ENCODE results near the gene KRT76. TPM values are rescaled to one million over a fixed set of nuclear protein-coding genes. Genes with fewer than 3 reads are reported as not detected.

KRT76 gene
- total RNA-seq, 1 donor from 2014 or later = not detected

GRCh38 chr12:52813203-52813819, 36.2 kb upstream of the KRT76 start:
- DNase-seq (ENCODE audit: low spot score) = no peak

DNA sequence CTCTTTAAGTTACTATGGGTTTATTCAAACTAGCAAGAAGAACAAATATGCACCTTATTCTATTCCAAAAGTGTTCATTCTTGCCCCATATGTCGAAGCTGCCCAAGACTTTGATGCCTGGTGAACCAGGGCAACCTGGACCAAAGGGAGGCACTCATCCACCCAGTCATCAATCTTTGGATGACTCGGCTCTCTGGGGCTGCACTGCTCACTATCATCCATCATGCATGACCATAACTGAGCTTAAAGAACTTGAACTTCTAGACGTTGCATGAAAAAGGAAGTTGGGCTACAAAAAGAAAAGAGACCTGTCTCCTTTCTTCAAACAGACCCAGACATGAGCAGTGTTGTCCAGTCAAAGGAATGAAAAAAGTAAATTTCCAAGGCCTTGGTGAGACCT, 35.6 kb upstream of the KRT76 start:
- no peak for DNase-seq (ENCODE audit: low spot score)

DNA sequence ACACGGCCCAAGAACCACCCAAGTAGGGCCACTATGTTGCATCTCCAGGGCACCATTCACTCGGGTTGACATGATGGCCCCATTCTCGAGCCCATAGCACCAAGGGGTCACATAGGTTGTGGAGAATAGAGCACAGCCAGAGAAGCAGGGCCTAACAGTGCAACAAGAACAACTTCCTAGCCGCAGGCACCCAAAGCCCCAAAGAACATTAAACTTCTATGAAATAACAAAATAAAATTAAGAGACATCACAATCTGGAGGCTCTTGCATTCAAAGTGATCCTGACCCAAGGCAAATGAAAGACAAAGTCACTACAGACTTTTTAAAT, 34.9 kb upstream of the KRT76 start:
- no peak for DNase-seq (ENCODE audit: low spot score)

DNA sequence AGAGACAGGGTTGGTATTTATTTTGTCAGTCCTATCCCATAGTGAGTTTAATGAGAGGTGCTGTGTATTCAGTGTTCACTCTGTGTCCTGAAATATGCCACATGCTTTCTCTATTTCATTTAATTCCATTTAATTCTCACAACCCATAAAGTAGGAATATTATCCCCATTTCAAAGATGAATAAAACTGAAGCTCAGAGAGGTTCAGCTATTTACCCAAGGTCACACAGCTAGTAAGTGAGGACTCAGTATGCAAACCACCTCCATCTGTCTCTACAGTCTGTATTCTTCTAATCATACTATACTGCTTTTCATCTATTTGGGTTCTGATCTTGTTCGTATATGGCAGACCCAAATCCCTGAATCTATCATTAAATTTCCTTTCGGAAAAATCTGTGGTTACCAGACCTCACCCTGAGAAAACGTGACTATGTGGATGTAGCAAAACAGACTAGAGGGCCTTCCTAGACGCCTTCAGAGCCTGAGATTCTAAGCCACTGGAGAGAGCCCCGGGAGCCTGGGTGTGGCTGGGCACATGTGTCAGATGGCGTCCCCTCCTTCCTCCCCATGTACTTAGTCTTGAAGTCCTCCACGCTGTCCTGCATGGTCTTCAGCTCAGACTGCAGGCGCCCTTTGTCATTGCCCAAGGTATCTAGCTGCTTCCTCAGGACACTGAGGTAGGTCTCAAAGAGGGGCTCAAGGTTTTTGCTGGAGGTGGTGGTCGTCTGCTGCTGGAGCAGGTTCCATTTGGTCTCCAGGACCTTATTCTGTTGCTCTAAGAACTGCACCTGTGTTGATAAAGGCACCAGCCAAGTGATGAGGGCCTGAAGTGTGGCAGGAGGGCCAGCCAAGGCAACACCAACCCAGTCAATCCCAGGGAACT, 34.3 kb upstream of the KRT76 start:
- no peak for DNase-seq (ENCODE audit: low spot score)

DNA sequence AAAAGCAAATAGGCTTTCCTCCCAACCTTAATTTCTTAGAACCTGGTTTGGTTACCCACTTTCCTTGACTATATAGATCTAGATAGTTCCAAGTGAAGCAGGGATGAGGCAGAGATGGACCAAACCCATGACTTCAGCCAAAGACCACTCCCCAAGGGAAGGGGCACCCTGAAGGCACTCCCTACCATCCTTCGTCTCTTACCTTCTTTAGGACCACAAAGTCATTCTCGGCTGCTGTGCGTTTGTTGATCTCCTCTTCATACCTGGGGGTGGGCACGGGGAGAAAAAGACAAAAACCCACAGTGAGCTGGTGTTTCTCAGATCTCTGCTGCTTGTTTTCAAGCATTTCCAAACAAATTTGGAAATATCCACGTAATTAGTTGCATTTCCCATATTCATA, 33.4 kb upstream of the KRT76 start:
- no peak for DNase-seq (ENCODE audit: low spot score)

- DNase-seq (ENCODE audit: low spot score) = no peak
Observed at GRCh38 chr12:52809166-52809565, 32.0 kb upstream of the KRT76 start.

DNA sequence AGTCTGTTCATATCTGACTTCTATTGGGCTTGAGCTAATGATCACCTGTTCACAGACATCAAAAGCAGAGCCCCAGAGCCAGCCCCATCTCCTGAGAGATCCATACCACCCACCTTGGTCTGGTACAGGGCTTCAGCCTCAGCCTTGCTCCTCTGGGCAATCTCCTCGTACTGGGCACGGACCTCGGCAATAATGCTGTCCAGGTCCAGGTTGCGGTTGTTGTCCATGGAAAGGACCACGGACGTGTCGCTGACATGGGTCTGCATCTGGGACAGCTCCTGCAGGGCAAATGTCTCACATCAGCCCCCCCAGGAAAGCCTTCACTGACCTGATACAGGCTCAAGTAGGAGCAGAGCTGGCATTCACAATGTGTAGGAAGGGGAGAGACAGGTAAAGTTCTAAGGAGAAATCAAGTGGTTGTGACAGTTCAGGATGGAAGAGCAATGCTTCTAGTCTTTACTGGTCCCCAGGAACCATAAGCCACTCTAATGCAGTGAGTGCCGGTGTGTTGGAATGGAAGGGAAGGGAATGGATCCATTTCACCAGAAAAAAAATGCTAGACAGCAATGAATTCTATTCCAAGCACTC, 31.5 kb upstream of the KRT76 start:
- DNase-seq (ENCODE audit: low spot score) = no peak

DNA sequence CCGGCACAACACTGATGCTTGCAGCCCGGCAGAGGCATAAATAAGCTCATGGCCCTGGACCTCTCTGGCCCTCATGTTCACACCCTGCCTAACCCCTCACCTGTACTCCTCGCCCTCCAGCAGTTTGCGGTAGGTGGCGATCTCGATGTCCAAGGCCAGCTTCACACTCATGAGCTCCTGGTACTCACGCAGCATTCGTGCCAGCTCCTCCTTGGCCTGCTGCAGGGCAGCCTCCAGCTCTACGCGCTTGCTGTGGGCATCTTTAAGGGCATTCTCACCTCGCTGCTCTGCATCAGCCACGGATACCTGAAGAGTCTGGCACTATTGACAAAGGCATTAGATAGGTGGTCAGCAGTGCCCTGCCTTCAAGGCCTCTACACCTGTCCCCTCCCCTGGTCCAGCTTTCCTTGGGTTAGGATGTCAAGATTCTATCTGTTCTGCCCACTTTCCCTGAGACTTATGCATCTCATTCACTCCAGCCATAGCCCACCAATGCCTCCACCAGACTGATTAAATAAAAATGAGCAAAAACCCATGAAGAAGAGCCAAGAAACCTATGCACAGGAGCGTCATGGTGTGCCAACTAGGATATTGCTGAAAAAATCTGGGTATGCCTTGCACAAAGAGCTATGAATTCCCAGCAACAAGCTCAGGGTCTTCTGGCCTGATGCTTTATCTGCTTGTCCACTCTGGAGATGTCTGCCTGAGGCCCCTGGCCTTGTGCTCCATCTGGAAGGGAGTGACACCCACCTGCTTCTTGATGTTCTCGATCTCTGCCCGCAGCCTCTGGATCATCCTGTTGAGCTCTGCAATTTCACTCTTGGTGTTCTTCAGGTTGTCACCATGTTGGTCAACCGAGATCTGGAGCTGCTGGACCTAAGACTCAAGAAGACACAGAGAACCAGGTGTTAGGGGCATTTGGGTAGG, 30.7 kb upstream of the KRT76 start:
- DNase-seq (ENCODE audit: low spot score) = no peak

- no peak for DNase-seq (ENCODE audit: low spot score)
Observed at GRCh38 chr12:52806821-52807543, 29.8 kb upstream of the KRT76 start.

DNA sequence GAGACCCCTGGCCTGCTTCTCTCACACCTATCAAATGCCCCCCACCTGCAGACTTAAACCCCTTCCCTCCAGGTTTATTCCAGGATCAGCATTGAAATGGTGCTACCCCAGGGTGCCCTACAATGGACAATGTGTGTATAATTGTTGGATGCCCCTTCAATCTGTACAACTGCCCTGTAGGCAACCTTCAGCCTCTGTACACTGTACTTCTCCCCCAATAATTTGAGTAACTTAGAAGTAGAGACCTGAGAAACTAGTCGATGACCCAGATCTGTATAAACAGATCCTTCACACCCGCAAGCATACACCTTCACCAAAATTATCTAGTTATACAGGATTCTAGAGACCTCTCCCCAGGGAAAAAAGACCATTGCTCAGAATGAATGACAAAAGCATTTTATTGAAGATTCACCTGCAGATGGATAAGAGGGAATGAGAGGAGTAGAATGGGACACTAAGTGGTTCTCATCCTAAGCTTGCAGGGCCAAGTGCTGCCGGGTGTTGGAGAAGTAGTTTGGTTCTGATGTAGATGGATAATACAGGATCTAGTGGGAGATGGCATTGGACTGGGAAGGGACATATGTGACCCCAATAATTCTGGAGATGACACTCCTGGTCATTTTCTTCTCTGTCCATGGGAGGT, 29.1 kb upstream of the KRT76 start:
- no peak for DNase-seq (ENCODE audit: low spot score)

DNA sequence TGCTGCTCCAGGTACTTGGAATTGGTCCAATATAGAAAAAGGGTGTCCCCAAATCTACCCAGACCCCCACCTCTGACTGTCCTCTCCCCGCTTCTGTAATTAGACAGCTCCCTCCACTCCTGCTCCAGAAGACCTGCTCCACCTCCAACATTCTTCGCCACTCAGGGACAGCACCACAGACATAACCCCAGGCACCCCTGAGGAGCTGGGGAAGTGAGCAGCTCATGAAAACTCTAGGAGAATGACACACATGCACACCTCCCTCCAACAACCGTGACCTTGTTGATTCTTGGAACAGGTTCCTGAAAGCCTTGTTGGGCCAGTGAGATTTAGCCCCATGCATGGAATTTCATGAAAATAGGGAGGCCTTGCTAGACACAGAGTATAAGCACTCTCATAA, 28.6 kb upstream of the KRT76 start:
- no peak for DNase-seq (ENCODE audit: low spot score)

- DNase-seq (ENCODE audit: low spot score) = no peak
Observed at GRCh38 chr12:52805000-52805399, 27.9 kb upstream of the KRT76 start.

GRCh38 chr12:52802442-52802841, 25.3 kb upstream of the KRT76 start:
- DNase-seq (ENCODE audit: low spot score) = no peak

DNA sequence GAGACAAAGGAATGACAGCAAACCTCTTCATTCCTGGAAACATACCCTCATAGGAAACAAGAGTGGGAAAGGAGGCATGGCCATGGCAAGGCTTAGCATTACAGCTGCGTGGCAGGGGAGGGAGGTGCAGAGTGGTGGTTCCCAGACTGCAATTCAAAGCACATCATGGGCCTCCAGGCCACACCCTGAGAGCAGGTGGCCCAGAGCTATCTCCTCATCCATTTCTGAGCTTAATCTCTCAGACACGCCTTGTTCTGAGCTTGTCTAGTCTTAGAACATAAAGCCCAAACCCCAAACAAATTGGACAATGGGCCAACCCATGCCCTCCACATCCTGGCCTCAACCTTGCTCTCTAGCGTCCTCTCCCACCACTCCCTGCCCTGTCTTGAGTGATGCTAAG, 24.6 kb upstream of the KRT76 start:
- no peak for DNase-seq (ENCODE audit: low spot score)

DNA sequence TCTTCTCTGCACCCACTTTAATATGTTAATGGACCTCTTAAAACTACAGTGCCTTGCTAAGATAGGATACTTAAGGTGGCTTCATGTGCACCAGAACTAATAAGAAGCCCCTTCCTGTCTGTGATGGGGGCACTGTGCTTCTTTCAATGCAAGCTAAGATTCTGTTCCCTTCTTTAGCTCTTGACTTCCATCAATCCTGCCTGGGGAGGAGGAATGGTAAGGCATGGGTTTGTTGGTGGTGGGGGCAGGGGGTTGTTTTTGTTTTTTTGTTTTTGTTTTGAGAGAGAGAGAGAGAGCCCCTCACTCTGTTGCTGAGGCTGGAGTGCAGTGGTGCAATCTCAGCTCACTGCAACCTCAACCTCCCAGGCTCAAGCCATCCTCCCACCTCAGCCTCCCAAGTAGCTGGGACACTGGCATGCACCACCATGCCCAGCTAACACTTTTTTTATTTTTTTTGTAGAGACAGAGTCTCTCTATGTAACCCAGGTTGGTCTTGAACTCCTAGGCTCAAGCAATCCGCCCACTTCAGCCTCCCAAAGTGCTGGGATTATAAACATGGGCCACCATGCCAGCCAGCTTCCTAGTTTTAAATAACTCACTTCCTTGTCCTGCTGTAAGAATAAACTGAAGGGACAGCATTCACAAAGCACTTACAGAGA, 23.2 kb upstream of the KRT76 start:
- DNase-seq (ENCODE audit: low spot score) = no peak

DNA sequence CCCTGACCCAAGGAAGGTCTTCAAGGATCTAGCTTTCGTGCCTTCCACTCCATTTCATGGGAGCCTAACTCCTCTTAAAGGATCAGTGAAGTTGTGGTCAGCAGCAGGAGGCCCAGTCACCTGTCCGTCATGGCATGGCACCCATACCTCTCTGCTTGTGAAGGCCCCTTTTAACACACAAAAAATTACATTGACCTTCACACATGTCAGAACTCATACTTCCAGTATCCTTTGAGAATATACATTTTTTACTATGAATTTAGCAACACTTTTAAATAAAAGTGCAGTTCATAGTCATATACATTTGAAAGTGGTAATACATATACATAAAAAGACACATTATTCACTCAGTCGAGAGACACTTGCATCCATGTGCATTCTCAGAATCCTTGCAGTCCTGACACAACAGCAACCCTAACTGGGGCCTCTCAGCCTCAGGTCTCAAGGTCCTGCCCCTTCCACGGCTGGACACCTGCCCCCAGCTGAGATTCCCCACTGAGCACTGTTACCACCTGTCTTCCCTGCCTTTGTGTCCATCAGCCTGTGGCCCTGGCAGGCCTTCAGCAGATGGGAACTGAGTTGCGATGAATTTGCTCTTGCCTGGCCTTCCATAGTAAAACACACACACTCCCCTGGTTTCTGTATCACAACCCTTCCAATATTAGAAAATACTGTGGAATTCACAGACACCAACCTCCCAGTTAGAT, 22.5 kb upstream of the KRT76 start:
- DNase-seq (ENCODE audit: low spot score) = no peak

- no peak for DNase-seq (ENCODE audit: low spot score)
Observed at GRCh38 chr12:52798671-52799504, 21.7 kb upstream of the KRT76 start.

- no peak for DNase-seq (ENCODE audit: low spot score)
Observed at GRCh38 chr12:52798003-52798670, 21.0 kb upstream of the KRT76 start.
